Stimulated activated CD8-positive, alpha-beta memory T cell treated with anti-CD3 and anti-CD28 coated beads, Interleukin-12 subunit alpha, Interleukin-12 subunit beta, amount 100 ng/mL, for 4 hours (primary cell): ENCODE data around the gene RGS9.
"Not testable (repeated sequence)": the region's sequence is repeated elsewhere in the genome, so short reads cannot be mapped to it uniquely, and the experiment has no call there.

Experiments
- DNase-seq: peaks from one replicate; pipeline ENCODE4 v3.0.0-alpha.2; 2020; ENCODE audit warnings: low read depth

The RGS9 gene

DNA sequence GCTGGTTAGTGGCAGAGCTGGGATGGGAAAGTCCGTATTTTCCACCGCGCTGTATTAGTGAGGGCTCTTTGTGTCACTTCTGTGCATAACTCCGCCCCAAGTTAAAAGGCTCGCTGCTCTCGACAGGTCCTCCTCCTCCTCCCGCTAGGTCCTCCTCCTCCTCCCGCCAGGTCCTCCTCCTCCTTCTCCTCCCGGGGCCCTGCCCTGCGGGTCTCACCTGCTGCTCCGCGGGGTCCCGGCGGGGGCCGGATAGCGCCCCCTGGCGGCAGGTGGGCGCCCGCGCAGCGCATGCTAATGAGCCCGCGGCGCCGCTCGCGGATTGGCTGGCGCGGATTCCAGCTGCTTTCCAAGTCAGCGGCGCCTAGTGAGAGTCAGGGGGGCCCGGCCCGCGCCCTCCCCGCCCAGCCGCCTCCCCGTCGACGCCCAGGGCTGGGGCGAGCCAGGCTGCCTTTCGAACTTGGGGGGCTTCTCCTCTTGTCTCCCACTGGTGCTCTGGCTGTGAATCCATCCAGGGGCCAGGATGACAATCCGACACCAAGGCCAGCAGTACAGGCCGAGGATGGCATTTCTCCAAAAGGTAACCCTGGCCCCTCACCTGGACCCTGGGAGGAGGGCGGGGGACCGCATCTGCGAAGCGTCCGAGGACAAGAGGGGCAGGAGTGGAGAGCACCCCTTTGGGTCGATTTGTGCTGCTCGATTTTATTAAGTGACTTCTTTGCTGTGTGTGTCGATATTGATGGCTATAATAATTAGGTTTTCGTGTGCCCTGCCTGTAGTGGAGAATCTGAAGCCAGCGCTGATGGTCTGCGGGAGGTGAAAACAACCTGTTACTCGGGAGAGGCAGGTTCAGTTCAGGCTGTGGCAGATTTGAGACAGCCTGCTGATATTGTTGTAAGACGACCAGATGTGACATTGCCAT is at the start of gene RGS9:
Gene RGS9 (plus strand): TSS at position 350 of the 919 bp plus-strand sequence. CDS start 171 bp downstream, at position 521.
- peak; percentile 75 for DNase-seq

DNA sequence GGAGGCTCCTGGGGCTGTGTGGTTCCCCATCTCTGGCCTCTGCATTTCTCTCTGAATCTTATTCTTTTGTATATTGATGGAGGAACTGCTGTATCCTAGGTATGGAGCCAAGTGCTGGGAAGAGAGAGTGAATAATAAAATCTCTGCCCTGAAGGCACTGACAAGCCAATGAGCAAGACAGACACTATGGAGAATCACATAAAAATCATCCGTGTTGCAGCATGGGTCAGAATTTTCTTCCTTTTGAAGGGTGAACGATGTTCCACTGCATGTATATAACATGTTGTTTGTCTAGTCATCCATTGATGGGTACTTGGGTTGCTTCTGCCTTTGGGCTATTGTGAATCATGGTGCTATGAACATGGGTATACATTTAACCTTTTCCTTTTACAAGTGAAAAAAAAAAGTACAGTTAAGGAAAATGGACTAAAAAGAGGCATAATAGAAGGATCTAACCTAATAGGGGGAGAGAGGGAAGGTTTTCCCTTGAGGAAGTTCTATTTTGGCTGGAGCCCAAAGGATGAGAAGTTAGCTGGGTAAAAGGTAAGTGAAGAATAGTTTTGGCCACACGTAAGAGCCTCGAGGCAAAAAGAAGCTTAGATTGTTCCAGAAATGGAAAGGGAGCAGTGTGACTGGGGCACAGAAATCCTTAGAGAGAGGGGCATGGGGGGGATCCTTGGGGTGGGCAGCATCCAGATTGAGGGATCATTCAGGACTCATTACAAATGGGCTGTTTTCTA is 48.4 kb upstream of the RGS9 start:
- DNase-seq = no peak

DNA sequence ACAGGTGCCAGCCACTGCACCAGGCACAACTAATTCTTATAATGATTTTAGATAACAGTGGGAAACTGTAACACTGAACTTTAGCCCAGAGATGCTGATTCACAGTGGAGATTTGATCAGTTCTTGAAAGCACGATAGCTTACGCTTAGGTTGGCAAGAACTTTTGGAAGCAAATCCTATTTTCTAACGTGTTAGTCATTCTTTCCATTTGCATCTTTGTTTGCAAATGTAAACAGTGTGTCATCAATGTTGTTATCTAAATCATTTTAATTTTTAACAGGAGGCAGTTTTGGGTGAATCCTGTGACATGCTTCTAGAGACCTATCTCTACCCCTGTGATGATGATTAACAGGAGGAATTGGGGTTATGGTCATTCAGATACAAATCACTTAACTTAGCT is 44.9 kb upstream of the RGS9 start:
- no peak for DNase-seq

DNA sequence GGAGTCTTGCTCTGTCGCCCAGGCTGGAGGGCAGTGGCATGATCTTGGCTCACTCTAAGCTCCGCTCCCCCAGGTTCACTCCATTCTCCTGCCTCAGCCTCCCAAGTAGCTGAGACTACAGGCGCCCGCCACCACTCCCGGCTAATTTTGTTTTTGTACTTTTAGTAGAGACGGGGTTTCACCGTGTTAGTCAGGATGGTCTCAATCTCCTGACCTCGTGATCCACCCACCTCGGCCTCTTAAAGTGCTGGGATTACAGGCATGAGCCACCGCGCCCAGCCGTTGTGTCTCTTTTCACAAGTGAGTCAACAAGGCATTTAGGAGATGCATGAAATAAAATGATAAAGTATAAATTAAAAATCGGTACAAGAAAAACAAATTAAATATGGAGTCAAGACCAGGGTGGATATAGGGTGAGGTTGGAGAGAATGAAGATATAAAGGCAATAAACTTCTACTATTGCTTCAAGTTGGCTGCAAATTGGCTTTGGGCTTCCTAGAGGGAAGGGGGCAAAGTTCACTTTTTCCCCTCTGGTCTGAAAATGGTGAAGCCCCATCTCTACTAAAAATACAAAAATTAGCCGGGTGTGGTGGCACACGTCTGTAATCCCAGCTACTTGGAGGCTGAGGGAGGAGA is 44.3 kb upstream of the RGS9 start:
- DNase-seq = not testable (repeated sequence)

DNA sequence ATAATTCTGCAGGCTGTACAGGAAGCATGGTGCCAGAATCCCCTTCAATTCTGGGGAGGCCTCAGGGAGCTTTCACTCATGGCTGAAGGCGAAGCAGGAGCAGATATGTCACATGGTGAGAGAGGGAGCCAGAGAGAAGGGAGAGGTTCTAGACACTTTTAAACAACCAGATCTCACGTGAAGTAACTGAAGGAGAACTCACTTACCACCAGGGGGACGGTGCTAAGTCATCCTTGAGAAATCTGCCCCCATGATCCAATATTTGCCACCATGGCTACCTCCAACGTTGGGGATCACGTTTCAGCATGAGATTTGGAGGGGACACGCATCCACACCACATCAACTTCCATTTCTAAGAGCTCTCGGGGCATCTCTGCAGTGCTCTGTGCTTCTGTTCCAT is 43.2 kb upstream of the RGS9 start:
- no peak for DNase-seq

DNA sequence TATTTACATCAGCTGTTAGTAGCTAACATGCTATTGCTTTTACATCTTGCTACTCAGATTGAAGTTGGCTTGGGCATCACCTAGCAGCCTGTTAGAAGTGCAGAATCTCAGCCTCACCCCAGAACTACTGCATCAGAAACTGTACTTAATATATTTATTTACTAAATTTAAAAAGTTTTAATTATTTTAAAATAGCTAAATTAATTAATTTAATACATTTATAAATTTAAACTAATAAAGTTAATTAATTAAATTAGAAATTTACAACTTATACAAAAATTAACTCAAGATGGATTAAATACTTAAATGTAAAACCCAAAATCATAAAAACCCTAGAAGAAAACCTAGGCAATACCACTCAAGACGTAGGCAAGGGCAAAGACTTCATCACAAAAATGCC is 41.7 kb upstream of the RGS9 start:
- no peak for DNase-seq

DNA sequence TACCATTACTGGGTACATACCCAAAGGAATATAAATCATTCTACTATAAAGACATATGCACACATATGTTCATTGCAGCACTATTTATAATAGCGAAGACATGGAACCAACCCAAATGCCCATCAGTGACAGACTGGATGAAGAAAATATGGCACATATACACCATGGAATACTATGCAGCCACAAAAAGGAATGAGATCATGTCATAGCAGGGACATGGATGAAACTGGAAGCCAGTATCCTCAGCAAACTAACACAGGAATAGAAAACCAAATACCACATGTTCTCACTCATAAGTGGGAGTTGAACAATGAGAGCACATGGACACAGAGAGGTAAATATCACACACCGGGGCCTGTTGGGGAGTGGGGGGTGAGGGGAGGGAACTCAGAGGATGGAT is 40.8 kb upstream of the RGS9 start:
- DNase-seq = not testable (repeated sequence)

DNA sequence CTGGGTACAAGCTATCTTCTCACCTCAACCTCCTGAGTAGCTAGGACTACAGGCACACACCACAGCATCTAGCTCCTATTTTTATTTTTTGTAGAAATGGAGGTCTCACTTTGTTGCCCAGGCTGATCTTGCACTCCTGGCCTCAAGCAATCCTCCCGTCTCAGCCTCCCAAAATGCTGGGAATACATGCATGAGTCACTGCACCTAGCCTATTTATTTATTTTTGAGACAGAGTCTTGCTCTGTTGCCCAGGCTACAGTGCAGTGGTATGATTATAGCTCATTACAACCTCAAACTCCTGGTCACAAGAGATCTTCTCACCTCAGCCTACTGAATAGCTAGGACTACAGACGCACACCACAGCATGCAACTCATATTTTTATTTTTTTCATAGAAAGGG is 40.1 kb upstream of the RGS9 start:
- DNase-seq = no peak

DNA sequence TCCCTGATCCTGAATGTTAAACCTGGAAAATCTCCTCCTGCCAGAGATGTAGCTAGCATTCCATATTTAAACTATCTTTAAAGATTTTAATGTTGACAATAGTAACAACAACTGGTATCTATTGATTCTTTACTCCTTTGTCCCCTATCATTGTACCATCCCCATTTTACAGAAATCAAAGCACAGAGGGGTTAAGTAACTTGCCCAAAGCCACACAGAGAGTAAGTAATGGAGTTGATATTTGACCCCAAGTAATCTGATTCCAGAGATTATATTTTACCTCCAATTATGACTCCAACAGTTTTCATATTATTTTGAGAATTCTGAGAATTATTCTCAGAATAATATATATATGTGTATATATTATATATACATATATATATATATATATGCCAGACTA is 37.7 kb upstream of the RGS9 start:
- DNase-seq = no peak

DNA sequence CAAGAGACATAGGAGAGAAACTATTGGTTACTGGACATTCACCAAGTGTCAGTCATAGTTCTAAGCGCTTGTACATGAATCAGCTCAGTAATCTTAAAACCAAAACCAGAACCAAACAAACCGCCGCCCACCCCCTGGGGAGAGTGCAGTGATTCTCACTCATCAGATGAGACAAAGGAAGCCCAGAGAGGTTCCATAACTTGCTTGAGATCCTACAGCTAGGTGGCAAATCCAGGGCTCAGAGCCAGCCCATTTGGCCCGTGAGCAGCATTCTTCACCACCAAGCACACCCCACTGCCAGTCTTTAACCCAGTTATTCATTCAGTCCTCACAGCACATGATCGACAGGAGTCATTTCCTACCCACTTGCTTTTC is 37.2 kb upstream of the RGS9 start:
- DNase-seq = peak; percentile 55

DNA sequence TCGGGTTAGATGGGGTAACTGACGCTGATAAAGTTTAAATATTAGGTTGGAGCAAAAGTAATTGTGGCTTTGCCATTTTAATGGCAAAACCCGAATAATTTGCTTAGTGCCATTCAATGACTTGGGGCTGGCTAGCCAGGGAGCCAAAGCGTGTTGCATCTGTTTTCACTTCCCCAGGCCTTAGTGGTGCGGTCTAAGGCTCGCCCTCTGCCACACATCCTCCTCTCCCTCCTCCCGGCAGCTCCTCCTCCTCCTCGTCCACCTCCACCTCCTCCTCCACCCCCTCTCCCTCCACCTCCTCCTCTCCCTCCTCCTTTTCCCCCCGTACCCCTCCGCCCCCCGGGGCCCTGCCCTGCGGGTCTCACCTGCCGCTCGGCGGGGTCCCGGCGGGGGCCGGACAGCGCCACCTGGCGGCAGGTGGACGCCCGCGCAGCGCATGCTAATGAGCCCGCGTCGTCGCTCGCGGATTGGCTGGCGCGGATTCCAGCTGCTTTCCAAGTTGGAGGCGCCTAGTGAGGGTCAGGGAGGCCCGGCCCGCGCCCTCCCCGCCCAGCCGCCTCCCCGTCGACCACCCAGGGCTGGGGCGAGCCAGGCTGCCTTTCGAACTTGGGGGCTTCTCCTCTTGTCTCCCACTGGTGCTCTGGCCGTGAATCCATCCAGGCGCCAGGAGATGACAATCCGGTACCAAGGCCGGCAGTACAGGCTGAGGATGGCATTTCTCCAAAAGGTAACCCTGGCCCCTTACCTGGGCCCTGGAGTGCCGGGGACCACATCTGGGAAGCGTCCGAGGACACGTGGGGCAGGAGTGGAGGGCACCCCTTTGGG is 36.6 kb upstream of the RGS9 start:
- peak; percentile 74 for DNase-seq

DNA sequence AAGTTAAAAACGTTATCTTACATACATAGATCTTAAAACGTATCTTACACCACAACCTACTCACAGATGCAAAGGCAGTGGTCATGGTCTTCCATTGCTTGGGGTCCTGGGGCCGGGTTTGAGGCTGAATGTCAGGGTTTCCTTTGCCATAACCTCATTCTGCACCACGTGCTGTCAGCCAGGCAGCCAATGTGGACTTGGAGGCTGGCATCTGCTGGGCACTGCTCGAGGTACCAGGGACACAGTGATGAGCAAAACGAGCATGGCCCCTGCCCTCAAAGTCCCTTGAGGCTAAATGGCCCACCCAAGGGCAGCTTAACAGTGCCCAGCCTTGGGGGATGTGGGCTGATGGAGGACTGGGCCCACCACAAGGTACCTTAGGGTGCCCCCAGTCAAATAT is 35.8 kb upstream of the RGS9 start:
- no peak for DNase-seq

DNA sequence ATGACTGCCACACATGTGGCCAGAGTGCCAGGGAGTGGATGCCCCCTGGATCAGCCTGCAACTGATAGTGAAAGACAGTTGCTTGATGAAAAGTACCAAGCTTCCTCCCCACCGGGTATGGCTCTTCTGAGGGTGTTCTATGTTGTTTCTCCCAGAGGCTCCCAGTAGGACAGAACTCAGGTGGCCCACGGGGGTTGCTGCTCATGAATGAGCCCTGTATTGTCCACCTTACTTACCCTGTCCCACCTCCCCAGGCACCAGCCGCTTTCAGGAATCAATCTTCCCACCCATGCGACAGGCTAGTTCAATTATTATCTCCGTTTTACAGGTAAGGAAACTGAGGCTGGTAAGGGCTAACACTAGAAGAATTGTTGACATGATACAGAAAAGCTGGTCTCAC is 34.9 kb upstream of the RGS9 start:
- DNase-seq = no peak

DNA sequence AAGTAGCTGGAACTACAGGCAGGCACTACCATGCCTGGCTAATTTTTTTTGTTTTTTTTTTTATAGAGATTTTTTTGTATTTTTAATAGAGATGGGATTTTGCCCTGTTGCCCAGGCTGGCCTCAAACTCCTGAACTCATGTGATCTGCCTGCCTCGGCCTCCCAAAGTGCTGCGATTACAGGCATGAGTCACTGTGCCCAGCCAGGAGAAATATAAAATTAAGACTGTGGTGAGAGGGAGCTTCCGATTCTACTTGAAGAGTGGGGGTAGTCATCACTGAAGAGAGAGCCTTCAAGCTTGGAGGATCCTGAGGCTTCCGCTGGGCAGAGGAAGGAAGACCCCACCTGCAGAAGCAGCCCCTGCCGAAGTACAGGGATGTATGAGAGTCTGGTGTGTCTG is 34.4 kb upstream of the RGS9 start:
- DNase-seq = no peak

DNA sequence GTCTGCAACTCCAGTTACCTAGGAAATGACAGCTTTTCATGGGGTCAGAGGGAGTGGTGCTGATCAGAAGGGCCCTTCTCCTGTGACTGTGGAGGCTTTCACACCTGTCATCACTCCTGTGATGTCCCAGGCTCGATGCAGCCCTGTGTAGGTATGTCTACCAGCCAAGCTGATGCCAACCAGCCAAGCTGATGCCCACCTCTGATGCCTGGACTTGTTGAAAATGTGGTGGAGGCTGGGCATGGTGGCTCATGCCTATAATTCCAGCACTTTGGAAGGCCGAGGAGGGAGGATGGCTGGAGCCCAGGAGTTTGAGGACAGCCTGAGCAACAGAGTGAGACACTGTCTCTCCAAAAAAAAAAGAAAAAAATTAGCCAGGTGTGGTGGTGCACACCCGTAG is 33.7 kb upstream of the RGS9 start:
- no peak for DNase-seq

DNA sequence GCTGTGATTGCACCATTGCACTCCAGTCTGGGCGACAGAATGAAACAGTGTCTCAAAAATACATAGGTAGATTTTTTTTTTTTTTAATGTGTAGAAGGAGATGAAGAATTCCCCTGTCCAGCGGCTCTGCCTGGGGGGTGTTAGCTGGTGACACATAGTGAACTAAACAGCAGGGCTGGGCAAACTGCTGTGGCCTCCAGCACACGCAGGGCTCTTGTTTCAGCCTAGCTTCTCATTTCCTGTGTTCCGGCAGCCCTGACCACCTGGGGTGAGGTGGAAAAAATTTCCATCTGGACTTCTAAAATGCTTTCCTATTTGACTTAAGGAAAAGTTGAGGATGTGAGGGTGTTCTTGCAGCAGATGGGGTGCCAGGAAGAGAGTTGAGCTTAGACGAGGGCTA is 33.3 kb upstream of the RGS9 start:
- no peak for DNase-seq

DNA sequence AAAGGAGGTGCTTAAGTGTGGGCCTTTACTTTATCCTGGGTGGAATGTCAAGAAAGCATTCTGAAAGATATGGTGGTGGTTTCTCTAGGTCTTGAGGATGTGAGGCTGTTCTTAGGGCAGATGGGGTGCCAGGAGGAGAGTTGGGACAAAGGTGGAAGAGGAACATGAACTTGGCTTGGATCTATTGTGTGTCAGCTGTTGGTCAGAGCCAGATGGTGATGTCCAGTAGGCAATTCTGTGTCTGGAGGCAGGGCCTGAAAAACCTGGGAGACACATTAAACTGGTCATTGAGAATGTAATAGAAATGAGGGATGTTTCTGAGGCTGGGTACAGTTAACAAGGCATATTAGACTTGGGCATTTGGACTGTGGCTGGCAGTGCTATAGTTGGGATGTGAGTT is 32.6 kb upstream of the RGS9 start:
- no peak for DNase-seq

DNA sequence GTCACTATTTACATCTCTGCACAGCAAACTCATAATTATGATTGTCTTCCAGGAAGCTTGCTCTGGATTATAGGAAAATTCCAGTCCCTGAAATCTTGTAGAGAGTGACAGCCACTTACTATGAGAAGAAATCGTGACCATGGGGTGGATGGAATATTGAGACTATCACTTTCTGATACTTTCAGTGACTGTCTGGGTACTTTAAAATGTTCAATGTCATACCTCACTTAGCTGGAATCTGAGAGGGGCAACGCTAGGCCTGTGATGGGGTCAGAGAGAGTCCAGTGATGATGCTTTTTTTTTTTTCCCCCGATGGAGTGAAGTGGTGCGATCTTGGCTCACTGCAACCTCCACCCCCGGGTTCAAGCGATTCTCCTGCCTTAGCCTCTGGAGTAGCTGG is 32.2 kb upstream of the RGS9 start:
- DNase-seq = no peak

DNA sequence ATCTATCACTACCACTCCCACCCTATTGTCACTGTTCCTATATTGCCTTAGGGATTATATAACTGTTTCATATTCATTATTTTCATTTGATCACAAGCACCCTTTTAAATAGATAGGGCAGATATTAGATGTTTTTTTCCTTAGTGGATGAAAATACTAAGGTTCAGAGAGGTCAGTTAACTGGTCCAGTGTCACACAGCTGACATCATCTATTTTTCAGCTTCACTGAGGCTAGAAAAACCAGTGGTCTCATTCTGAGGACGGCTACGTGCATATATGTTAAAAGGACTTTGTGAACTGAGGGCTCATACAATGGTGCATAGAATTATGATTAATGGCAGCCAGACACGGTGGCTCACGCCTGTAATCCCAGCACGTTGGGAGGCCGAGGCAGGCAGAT is 29.0 kb upstream of the RGS9 start:
- DNase-seq = no peak

DNA sequence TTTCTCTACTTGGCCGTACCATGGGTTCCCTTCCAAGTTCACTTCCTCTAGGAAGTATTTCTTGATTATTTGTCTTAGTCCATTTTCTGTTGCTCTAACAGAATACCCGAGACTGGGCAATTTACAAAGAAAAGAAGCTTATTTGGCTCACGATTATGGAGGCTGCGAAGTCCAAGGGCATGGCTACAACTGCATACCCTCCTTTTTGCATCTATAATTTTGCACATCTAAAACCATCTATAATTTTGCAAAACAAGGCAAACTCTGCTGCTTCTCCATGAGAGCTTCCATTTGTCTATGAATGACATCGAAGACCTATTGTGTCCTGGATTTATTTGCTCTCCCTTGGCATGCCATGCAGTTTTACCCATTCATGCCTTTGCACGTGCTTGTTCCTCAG is 27.6 kb upstream of the RGS9 start:
- DNase-seq = no peak

DNA sequence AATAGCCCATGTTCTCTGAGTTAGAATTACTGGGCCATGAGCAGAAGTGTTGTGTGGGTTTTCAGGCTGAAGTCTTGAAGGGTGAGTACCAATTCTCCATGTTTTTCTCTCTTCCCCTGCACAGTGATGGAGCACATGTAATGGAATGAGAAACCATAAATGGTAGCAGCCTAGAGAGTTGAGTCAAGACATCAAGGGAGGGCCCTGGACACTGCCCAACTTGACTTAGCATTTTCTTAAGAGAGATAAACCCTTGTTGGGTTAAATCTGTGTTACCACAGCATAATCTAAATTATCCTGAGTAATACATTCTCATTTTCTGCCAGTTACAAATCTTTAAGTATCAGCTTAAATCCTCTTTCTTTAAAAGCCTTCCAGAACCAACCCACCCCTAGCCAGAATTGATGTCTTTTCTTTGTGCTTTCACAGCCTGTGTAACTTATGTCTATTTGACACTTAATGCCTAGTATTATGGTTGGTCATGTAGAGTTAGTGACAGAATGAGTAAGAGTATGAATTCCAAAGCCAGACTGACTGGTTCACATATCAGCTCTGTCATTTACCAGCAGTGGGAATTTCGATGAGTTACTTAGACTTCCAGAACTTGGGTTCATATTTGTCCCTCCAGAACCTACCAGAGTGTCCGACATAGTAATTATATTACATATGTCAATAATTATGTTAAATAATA is 27.0 kb upstream of the RGS9 start:
- no peak for DNase-seq

DNA sequence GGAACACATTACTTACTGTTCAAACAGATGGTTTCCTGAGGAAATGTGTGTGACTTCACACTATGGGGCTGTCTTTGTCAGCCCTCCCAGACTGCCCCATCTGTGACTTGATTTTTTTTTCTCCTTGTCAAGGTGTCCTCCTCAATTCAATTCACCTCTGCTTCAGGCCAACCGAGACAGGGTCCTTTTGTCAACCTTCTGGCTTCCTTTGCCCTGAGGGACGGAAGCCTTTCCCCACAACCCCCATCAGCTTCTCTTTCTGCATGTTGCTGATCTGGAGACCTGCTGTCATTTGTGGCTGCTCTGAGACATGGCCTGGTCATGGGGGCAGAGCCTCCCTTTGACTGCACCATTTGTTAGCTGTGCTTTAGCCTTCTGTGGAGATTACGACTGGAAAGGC is 21.3 kb upstream of the RGS9 start:
- DNase-seq = no peak
